IPS DF 19.7 (cell line): ENCODE data around the gene RASL11B.

ENCODE experiments used
- DNase-seq: peaks from one replicate; pipeline ENCODE4 v3.0.0-alpha.2; 2013; ENCODE audit warnings: low read depth, low spot score

RASL11B gene

GRCh38 chr4:52843351-52843750, 18.8 kb upstream of the RASL11B start:
- no peak for DNase-seq

- no peak for DNase-seq
These were observed 18.2 kb upstream of the RASL11B start for GRCh38 chr4:52843958-52844357.

DNA sequence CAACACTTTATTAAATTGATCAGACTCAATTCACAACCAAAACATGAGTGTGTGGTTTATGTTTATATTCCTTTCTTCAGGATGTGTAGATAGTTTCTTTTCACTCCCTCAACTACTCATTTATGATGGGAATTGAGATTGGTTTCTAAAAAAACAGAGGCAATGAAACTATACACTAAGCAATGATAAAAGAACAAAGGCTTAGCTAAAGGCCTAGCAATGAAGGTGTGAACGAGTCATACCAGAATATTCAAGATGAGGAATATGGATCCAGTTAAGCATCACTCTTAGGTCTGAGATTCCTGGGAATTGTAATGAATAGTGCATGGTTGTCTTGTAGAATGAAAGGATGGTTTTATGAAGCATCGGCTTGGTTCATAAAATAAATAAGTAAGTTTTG, 17.5 kb upstream of the RASL11B start:
- no peak for DNase-seq

GRCh38 chr4:52846502-52846901, 15.6 kb upstream of the RASL11B start:
- no peak for DNase-seq

DNA sequence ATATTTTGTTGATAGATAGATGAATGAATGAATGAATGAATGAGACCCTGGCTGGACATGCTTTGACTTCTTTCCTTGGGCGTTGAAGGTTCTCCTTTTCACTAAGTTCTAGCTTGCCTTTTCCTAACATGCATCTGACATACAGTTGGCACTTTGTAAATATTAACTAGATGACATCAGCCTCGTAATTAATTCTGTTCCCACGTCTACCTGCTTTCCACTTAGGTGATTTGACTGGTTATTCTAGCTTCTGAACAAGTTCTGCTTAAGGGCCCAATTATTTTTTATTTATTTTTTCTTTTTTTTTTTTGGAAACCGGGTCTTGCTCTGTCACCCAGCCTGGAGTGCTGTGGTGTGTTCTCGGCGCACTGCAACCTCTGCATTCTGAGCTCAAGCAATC, 13.9 kb upstream of the RASL11B start:
- no peak for DNase-seq

GRCh38 chr4:52850406-52851124, 11.6 kb upstream of the RASL11B start:
- DNase-seq = no peak

- DNase-seq = no peak
These were observed 10.1 kb upstream of the RASL11B start for GRCh38 chr4:52852041-52852440.

- DNase-seq = no peak
These were observed 9.4 kb upstream of the RASL11B start for GRCh38 chr4:52852711-52853110.

- no peak for DNase-seq
These were observed 8.8 kb upstream of the RASL11B start for GRCh38 chr4:52853351-52853750.

DNA sequence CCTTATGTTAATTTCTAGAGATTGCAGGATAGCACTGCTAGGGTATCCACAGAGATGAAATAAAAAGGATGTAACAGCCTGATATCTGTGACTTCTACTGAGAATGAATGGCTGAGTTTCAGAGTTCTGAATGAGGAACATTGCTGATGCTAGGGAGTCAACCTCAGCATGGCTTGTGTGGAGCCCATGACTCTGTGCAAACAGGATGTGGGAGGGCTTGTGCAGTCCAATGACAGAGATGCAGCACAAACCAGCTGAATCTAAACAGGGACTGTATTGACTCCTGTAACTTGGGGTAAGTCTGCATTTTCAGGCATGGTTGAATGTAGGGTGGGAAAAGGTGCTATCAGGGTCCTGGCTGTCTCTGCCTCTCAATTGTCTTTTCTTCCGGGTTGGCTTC, 5.3 kb upstream of the RASL11B start:
- DNase-seq = no peak

GRCh38 chr4:52860361-52860760, 1.8 kb upstream of the RASL11B start:
- no peak for DNase-seq

DNA sequence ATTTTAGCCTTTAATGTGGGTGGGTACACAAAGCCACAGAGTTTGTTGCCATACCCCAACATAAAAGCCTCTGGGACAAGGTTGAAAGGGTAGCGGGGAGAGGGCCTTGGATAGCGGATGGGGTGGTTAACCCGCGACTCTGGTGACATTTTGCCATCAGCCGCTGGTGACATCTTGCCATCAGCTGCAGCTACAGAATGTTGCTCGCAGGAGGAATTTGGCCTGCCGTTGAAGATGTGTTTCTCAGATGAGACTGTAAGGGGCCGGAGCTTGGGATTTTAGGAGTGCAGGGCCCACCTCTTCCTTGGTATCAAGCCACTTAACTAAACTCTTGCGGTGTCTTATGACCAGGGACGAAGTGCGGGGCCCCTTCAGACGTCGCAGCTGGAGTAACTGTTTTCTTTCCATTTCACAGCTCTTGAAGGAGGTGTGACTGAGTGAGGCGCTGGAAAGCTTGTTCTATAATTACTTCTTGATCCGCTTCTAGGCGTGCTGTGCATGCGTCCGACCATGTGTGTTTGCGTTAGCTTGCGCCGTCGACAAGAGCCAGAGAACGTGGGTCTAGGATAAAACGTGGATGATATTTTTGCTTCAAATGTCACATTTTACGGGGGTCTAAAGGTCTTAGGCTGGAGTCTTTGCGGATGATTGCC, 820 bp upstream of the RASL11B start:
- DNase-seq = no peak

DNA sequence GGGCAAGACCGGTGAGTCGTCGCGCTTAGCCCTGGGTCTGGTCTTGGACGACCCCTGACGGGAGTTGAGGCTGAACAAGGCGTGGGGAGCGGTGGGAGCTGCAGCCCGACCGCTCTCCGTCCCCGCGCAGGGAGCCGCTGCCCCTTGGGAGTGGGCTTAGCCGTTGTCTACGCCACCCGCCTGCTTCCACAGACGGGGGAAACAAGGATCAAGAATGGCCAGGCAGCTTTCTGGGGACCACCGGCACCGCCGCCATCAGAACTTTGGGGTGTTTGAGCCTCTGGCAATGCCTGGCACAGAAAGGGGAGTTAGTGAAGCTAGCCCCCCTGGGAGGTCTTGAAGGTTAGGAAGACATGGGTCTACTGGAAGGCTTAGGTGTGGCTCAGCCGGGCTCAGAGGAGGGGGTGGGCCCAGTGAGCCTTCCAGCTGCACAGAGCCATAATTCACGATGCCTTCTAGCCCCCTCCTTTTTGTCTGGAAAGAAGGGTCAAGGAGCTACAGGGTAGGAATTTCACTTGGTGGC, 583 bp downstream of the RASL11B start:
- no peak for DNase-seq

DNA sequence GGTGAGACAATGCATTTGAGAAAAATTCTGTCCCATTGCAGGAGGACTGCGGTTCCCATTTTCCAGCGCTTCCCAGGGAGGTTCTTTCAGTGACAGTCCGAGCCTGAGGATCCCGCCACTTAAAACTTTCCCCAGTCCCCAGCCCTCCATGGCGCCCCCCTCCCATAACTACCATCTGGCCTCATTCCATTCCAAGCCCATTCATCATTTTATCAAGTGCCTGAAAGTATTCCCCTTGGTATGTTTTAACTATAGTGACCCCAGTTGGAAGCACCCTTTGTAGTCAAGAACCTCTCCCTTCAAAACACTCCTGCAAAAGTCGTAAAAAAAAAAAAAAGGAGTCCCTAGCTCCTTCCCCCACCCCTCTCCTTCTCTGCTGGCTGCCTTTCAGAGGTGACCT, 1.2 kb downstream of the RASL11B start:
- no peak for DNase-seq

DNA sequence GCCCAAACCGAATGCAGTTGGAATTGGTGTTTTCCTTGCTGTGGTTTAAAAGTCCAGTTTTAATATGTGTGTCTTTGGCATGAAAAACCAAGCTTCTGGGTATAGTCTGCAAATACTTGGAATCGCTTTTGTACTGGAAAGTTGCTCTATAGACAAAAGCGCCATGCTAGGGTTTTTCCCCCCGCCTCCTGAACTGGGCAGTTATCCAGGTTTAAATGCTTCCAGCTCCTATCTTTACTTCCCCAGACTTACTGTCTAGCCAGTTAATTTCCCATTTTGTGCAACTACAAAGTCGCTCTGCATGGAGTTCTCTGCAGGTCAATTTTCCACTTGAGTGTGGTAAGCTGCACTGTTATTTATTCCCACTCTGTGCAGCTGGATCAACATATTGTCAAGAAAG, 2.7 kb downstream of the RASL11B start:
- DNase-seq = no peak

DNA sequence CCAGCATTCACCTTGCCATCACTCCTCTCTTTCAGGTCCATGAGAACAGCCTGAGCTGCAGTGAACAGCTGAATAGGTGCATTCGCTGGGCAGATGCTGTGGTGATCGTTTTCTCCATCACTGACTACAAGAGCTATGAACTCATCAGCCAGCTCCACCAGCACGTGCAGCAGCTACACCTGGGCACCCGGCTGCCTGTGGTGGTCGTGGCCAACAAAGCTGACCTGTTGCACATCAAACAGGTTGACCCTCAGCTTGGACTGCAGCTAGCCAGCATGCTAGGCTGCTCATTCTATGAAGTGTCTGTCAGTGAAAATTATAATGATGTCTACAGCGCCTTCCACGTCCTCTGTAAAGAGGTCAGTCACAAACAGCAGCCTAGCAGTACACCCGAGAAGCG, 3.2 kb downstream of the RASL11B start:
- no peak for DNase-seq

GRCh38 chr4:52866734-52867133, 4.6 kb downstream of the RASL11B start:
- no peak for DNase-seq

DNA sequence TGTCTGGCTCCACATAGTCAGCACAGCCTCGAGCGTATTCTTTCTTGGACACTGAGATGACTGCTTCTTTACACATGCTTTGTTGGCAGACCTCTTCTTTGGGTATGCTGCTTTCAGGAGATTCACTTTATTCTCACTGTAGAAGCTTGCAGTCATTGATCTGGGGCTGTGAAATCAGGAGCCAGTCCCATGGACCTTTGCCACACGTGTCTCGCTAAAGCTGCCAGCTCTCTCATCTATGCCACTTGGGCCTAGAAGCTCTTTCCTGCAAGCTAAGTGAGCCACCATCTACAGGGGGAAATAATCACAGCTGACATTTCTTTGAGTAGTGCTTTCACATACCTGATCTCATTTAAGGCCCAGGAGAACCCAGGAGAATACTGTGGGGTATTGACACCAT, 5.0 kb downstream of the RASL11B start:
- no peak for DNase-seq

DNA sequence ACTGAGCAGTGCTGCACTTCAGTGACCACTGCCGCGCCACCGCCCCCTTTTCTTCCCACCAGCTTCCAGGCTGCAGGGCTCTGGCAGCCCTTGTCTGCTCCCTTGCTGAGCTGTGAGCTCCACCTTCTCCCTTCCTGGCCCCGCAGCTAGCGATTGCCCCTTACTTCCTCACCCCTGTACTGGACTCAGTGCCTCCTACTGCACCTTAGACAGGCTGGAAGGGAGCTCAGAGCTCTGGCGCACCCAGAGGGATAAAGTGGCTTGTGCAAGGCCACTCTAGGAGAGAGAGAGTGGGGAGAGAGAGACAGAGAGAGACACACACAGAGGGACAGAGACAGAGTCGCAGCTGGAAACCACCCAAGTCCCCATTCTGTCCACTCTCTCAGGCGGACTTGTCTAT, 6.0 kb downstream of the RASL11B start:
- no peak for DNase-seq

DNA sequence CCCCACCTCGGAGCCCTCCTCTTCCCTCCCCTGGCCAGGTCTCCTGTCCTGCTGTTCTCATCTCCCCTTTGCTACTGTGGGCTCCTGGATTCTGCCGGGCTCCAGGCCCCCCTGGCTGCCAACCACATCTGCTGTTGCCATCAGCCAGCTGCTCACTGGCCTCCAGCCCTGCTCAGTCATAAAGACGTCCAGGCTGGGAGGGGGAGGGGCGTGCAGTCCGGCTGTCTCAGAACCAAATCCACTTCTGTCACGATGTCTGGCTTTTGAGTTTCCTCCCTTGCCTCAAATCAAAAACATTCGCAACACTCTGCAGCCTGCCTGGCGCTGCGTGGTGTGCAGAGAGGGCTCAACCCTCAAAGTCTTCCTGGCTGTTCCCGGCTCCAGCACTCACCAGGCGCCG, 7.1 kb downstream of the RASL11B start:
- no peak for DNase-seq

GRCh38 chr4:52869656-52870055, 7.5 kb downstream of the RASL11B start:
- DNase-seq = no peak

DNA sequence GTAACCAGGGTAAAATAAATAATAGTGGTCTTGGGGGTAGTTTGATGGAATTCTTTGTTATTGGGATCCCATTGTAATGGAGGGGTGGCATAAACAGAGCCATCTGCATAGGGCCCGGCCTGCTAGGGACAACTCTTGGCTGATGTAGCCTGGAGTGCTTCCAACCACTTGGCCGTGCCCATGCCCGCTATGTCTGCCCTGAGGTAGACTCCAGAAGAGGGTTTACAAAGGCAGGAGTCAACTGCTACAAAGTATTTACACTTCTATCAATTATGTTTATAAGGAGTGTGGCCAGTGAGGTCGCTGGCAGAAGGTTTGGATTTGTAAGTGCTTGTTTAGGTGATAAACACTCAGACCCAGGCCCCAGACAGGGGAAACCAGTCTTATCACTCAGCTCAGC, 8.1 kb downstream of the RASL11B start:
- DNase-seq = no peak

GRCh38 chr4:52873191-52873590, 11.1 kb downstream of the RASL11B start:
- no peak for DNase-seq
